ENCODE data around the gene PCOLCE2.

Gene PCOLCE2

DNA sequence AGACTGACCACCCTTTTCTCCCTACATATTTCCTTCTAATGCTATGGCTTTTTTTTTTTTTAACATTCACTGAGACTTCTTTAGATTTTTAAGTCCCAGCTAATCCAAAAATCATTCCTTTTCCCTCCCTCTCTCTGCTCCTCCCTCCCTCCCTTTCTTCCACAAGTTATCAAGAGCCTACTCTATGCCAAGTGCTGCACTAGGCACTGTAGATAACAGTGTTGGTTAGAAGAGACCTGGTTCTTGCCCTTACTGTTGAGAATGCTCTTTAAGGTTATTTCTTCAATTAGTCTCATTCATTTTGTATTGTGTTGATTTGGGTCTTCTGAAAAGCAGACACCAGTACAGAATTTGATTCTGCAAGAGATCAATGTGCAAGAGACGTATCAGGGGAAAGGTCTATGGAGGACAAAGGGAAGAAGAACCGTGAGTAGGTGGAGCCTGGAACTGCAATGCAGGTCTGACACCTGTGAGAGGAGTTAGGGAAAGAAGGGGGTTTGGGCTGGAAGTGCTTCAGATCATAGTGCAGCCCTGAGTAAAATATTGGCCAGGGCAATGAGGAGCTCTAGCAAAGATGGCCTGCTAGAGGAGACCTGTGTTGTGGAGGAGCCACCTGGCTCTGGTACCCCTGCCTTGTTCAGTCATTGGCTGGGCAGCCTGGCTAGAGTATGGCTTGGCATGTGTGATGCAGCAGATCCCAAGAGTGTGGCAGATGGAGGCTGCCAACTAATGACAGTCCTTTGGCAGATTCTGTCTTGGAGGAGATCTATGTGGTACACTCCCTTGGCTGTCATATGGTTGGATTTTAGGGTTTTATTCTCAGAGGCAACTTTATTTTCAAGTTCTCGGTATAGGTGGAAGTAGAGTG, 9.7 kb upstream of the PCOLCE2 start:
- no peaks in the 10 kb centered on the region for H3K9me3 ChIP-seq
- no peak overlapping the region for H3K27ac ChIP-seq
- no peaks in the 10 kb centered on the region for H3K36me3 ChIP-seq
- H3K4me1 ChIP-seq (ENCODE audit: control insufficient read depth in 1 of 2, insufficient read depth in 1 of 2, low read depth in 1 of 2, low read length in 1 of 2), result no peaks in the 10 kb centered on the region
- TF ChIP-seq, protein P1, sequence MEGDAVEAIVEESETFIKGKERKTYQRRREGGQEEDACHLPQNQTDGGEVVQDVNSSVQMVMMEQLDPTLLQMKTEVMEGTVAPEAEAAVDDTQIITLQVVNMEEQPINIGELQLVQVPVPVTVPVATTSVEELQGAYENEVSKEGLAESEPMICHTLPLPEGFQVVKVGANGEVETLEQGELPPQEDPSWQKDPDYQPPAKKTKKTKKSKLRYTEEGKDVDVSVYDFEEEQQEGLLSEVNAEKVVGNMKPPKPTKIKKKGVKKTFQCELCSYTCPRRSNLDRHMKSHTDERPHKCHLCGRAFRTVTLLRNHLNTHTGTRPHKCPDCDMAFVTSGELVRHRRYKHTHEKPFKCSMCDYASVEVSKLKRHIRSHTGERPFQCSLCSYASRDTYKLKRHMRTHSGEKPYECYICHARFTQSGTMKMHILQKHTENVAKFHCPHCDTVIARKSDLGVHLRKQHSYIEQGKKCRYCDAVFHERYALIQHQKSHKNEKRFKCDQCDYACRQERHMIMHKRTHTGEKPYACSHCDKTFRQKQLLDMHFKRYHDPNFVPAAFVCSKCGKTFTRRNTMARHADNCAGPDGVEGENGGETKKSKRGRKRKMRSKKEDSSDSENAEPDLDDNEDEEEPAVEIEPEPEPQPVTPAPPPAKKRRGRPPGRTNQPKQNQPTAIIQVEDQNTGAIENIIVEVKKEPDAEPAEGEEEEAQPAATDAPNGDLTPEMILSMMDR (IDR thresholded peaks at IDR 0.05), result no peak
- H3K4me3 ChIP-seq (ENCODE audit: low read depth in 1 of 2, low read length in 1 of 2), result no peak overlapping the region
- H3K27me3 ChIP-seq, result no peaks in the 10 kb centered on the region

DNA sequence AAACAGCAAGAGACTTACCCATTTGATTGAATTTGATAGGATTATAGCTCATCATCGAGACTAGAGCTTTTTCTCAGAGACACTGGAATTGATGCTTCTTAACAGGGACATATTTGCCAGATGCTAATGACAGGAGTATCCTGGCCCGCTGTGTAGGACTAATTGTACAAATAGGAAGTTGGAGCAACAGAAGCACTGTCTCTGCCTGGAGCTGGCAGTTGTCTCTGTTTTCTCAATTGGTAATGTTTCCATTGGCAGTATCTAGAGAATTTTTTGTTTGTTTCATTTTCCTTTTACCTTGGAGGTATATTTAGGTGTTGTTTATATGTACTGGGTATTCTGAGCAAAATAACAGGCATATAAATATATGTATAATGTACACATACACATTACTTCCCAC, 8.9 kb upstream of the PCOLCE2 start:
- Histone ChIP-seq H3K27ac (no peak overlapping the region), H3K36me3 (no peaks in the 10 kb centered on the region), H3K4me3 (ENCODE audit: low read depth in 1 of 2, low read length in 1 of 2) (no peak overlapping the region), H3K4me1 (ENCODE audit: control insufficient read depth in 1 of 2, insufficient read depth in 1 of 2, low read depth in 1 of 2, low read length in 1 of 2) (no peaks in the 10 kb centered on the region), H3K27me3 (no peaks in the 10 kb centered on the region), H3K9me3 (no peaks in the 10 kb centered on the region)
- TF ChIP-seq, protein P1 (IDR thresholded peaks at IDR 0.05), result no peak

DNA sequence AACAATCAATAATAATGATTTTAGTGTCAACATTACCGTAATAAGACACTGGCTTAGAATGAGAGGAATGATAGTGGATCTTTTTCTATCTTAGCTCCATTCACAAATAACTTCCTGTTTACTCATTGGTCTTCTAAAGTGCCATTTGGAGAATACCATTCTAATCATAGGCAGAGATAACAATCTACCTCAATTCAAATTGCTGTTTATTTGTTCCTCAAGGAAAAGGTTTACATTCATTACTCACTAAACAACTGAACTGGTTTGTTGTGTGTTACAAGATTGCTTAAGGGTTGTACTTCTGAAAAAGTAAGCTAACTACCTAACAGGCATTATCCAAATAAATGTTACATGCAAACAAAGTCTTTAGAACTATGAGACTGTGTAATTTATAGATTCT, 8.1 kb upstream of the PCOLCE2 start:
- H3K4me1 ChIP-seq (ENCODE audit: control insufficient read depth in 1 of 2, insufficient read depth in 1 of 2, low read depth in 1 of 2, low read length in 1 of 2), result no peaks in the 10 kb centered on the region
- H3K27me3 ChIP-seq, result no peaks in the 10 kb centered on the region
- H3K9me3 ChIP-seq, result no peaks in the 10 kb centered on the region
- H3K27ac ChIP-seq, result no peak overlapping the region
- no peaks in the 10 kb centered on the region for H3K36me3 ChIP-seq
- H3K4me3 ChIP-seq (ENCODE audit: low read depth in 1 of 2, low read length in 1 of 2), result no peak overlapping the region
- TF ChIP-seq, protein P1 (IDR thresholded peaks at IDR 0.05), result no peak

DNA sequence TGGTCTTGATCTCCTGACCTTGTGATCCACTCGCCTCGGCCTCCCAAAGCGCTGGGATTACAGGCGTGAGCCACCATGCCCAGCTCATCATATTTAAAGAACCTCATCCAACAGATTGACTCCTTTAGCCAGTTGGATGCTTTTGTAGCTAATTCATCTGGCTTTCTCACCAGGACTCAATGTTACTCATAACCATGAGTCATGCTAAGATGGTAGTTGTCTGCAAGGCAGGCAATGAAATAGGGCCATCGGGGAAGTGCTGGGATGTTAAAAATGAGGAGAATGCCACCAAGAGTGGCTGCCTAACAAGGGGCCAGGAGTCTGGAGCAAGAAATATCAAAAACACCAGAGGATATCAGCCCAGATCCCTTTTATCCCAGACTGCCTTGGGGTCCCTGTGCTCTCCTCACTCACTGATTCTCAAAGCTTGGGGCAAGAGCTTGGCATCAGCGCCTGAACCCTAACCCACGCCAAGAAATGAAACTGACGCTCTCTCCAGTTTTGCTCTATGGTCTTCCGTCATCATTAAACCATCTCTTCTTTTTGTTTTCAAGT, 7.4 kb upstream of the PCOLCE2 start:
- Histone ChIP-seq H3K27ac (no peak overlapping the region), H3K4me3 (ENCODE audit: low read depth in 1 of 2, low read length in 1 of 2) (no peak overlapping the region), H3K27me3 (no peaks in the 10 kb centered on the region), H3K4me1 (ENCODE audit: control insufficient read depth in 1 of 2, insufficient read depth in 1 of 2, low read depth in 1 of 2, low read length in 1 of 2) (no peaks in the 10 kb centered on the region), H3K9me3 (no peaks in the 10 kb centered on the region), H3K36me3 (no peaks in the 10 kb centered on the region)
- TF ChIP-seq, protein P1 (IDR thresholded peaks at IDR 0.05), result no peak

DNA sequence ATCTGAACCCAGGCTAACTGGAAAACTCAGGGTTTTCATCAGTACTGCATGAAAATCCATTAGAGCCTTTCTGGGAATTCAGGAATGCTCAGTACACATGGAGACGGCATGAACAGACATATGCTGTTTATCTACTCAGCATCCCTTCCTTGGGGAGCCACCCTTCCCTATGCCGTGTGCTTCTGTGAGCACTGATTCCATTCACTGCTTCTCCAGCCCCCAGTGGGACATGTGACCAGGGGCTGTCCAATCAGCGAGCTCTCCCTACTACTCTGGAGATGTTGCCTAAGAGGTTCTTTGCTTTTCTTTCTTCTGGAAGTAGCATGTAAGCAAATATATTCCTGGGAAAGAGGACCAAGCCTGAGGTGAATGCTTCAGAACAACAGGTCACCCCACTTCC, 5.6 kb upstream of the PCOLCE2 start:
- no peaks in the 10 kb centered on the region for H3K9me3 ChIP-seq
- TF ChIP-seq, protein P1 (IDR thresholded peaks at IDR 0.05), result no peak
- H3K27ac ChIP-seq, result no peak overlapping the region
- peaks cover 0 to under 1% of the 10 kb centered on the region in 2 experiments for H3K4me1 ChIP-seq (ENCODE audit: control insufficient read depth in 1 of 2, insufficient read depth in 1 of 2, low read depth in 1 of 2, low read length in 1 of 2)
- H3K4me3 ChIP-seq (ENCODE audit: low read depth in 1 of 2, low read length in 1 of 2), result no peak overlapping the region
- H3K36me3 ChIP-seq, result no peaks in the 10 kb centered on the region
- H3K27me3 ChIP-seq, result peaks cover 14% of the 10 kb centered on the region

Data from neutrophil (primary cell).